ENCODE results near the gene POLL.

GRCh38 chr10:101623528-101623927 is 35.5 kb upstream of the POLL start:
- TF ChIP-seq POLR2AphosphoS5 (IDR thresholded peaks at IDR 0.05; ENCODE audit: borderline replicate concordance, low read depth, low read length) (no peak), EZH2 (IDR thresholded peaks at IDR 0.05) (no peak)
